ENCODE measurements around the gene SMIM7.

The SMIM7 gene

GRCh38 chr19:16615808-16616207 is 44.1 kb downstream of the SMIM7 start:
- Histone ChIP-seq H3K9me3 (ENCODE audit: control insufficient read depth, low read length) (no peaks in the 10 kb centered on the region), H3K4me3 (ENCODE audit: insufficient read depth in 1 of 2, low read depth in 1 of 2, low read length in 2 of 2) (no peak overlapping the region), H4K91ac (ENCODE audit: low read length) (no peak overlapping the region), H2BK12ac (ENCODE audit: low read length in 2 of 2) (no peak overlapping the region), H4K8ac (ENCODE audit: low read length) (no peak overlapping the region), H3K27ac (ENCODE audit: low read length, poor library complexity, severe bottlenecking) (no peak overlapping the region), H3K27me3 (ENCODE audit: control insufficient read depth in 1 of 2, insufficient read depth in 1 of 2, low read length in 2 of 2) (no peaks in the 10 kb centered on the region), H3K4me1 (ENCODE audit: control insufficient read depth, insufficient read depth, low read depth, low read length) (peaks cover 21% of the 10 kb centered on the region), H2BK5ac (ENCODE audit: low read depth, low read length, poor library complexity, severe bottlenecking) (no peak overlapping the region), H3K4ac (ENCODE audit: low read depth in 1 of 2, low read length in 2 of 2) (no peak overlapping the region), H2AK5ac (ENCODE audit: low read length, severe bottlenecking) (no peak overlapping the region), H3K23ac (ENCODE audit: low read length in 2 of 2) (no peak overlapping the region), H3K14ac (ENCODE audit: low read length in 2 of 2) (no peak overlapping the region), H3K4me2 (ENCODE audit: low read length, poor library complexity, severe bottlenecking) (no peak overlapping the region), H2BK15ac (ENCODE audit: low read depth, poor library complexity, severe bottlenecking) (no peak overlapping the region), H3K36me3 (ENCODE audit: control insufficient read depth in 1 of 2, insufficient read depth in 2 of 2, low read depth in 1 of 2, low read length in 2 of 2) (no peaks in the 10 kb centered on the region), H2BK120ac (ENCODE audit: low read depth, low read length) (no peak overlapping the region), H3K9ac (ENCODE audit: low read length) (no peak overlapping the region), H3K79me1 (replicated peaks; ENCODE audit: low read length, poor library complexity, severe bottlenecking) (peaks cover 12% of the 10 kb centered on the region), H2AFZ (ENCODE audit: low read depth, low read length) (no peak overlapping the region), H3K18ac (ENCODE audit: low read depth in 1 of 2, low read length in 2 of 2) (no peak overlapping the region)
- 43% methylated on average over 1 of the region's 1 CpG for WGBS
- DNase-seq = no peak

- Histone ChIP-seq H3K9me3 (ENCODE audit: control insufficient read depth, low read length) (no peaks in the 10 kb centered on the region), H3K36me3 (ENCODE audit: control insufficient read depth in 1 of 2, insufficient read depth in 2 of 2, low read depth in 1 of 2, low read length in 2 of 2) (no peaks in the 10 kb centered on the region), H2BK15ac (ENCODE audit: low read depth, poor library complexity, severe bottlenecking) (no peak overlapping the region), H2AK5ac (ENCODE audit: low read length, severe bottlenecking) (no peak overlapping the region), H3K23ac (ENCODE audit: low read length in 2 of 2) (peak overlapping the region in 1 of 2 experiments; percentile 2), H4K8ac (ENCODE audit: low read length) (no peak overlapping the region), H3K79me1 (replicated peaks; ENCODE audit: low read length, poor library complexity, severe bottlenecking) (peaks cover 12% of the 10 kb centered on the region), H3K4me1 (ENCODE audit: control insufficient read depth, insufficient read depth, low read depth, low read length) (peaks cover 17% of the 10 kb centered on the region), H2BK5ac (ENCODE audit: low read depth, low read length, poor library complexity, severe bottlenecking) (no peak overlapping the region), H3K14ac (ENCODE audit: low read length in 2 of 2) (no peak overlapping the region), H3K9ac (ENCODE audit: low read length) (no peak overlapping the region), H4K91ac (ENCODE audit: low read length) (no peak overlapping the region), H3K18ac (ENCODE audit: low read depth in 1 of 2, low read length in 2 of 2) (no peak overlapping the region), H3K4me3 (ENCODE audit: insufficient read depth in 1 of 2, low read depth in 1 of 2, low read length in 2 of 2) (no peak overlapping the region), H3K4me2 (ENCODE audit: low read length, poor library complexity, severe bottlenecking) (no peak overlapping the region), H2BK12ac (ENCODE audit: low read length in 2 of 2) (no peak overlapping the region), H2AFZ (ENCODE audit: low read depth, low read length) (no peak overlapping the region), H3K27me3 (ENCODE audit: control insufficient read depth in 1 of 2, insufficient read depth in 1 of 2, low read length in 2 of 2) (no peaks in the 10 kb centered on the region), H2BK120ac (ENCODE audit: low read depth, low read length) (no peak overlapping the region), H3K27ac (ENCODE audit: low read length, poor library complexity, severe bottlenecking) (no peak overlapping the region), H3K4ac (ENCODE audit: low read depth in 1 of 2, low read length in 2 of 2) (peak overlapping the region in 1 of 2 experiments; percentile 54)
- DNase-seq = no peak
- 59% methylated on average over 2 of the region's 2 CpGs for WGBS
Measured at GRCh38 chr19:16614941-16615340, 45.0 kb downstream of the SMIM7 start.

DNA sequence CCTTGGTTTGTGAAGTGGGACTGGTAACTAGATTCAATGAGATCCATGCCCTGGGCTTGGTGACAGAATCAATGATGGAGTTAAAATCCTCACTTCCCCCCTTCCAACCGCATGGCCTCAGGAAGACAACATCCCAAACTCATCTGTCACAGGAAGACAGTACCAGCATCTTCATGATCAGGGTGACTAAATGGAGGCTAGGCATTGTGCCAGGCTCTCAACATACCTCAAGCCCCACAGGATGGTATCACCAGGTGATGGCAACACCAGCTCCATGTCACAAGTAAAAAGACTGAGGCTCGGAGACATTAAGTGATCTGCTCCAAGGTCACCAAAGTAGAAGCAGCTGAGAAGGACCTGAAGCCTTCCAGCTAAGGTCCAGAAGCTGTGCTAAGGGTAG is 46.1 kb downstream of the SMIM7 start:
- Histone ChIP-seq H3K4me2 (ENCODE audit: low read length, poor library complexity, severe bottlenecking) (no peak overlapping the region), H3K27me3 (ENCODE audit: control insufficient read depth in 1 of 2, insufficient read depth in 1 of 2, low read length in 2 of 2) (no peaks in the 10 kb centered on the region), H3K14ac (ENCODE audit: low read length in 2 of 2) (no peak overlapping the region), H2BK15ac (ENCODE audit: low read depth, poor library complexity, severe bottlenecking) (peak overlapping the region; percentile 12), H3K18ac (ENCODE audit: low read depth in 1 of 2, low read length in 2 of 2) (no peak overlapping the region), H4K91ac (ENCODE audit: low read length) (no peak overlapping the region), H3K27ac (ENCODE audit: low read length, poor library complexity, severe bottlenecking) (no peak overlapping the region), H3K4me1 (ENCODE audit: control insufficient read depth, insufficient read depth, low read depth, low read length) (peaks cover 13% of the 10 kb centered on the region), H4K8ac (ENCODE audit: low read length) (no peak overlapping the region), H3K23ac (ENCODE audit: low read length in 2 of 2) (no peak overlapping the region), H3K79me1 (replicated peaks; ENCODE audit: low read length, poor library complexity, severe bottlenecking) (peaks cover 12% of the 10 kb centered on the region), H3K4me3 (ENCODE audit: insufficient read depth in 1 of 2, low read depth in 1 of 2, low read length in 2 of 2) (no peak overlapping the region), H3K4ac (ENCODE audit: low read depth in 1 of 2, low read length in 2 of 2) (no peak overlapping the region), H3K9ac (ENCODE audit: low read length) (no peak overlapping the region), H2BK120ac (ENCODE audit: low read depth, low read length) (no peak overlapping the region), H3K9me3 (ENCODE audit: control insufficient read depth, low read length) (no peaks in the 10 kb centered on the region), H3K36me3 (ENCODE audit: control insufficient read depth in 1 of 2, insufficient read depth in 2 of 2, low read depth in 1 of 2, low read length in 2 of 2) (no peaks in the 10 kb centered on the region), H2BK5ac (ENCODE audit: low read depth, low read length, poor library complexity, severe bottlenecking) (no peak overlapping the region), H2BK12ac (ENCODE audit: low read length in 2 of 2) (no peak overlapping the region), H2AFZ (ENCODE audit: low read depth, low read length) (no peak overlapping the region), H2AK5ac (ENCODE audit: low read length, severe bottlenecking) (no peak overlapping the region)
- DNase-seq = no peak
- WGBS = 95% methylated on average over 2 of the region's 2 CpGs

GRCh38 chr19:16612636-16613035 is 47.3 kb downstream of the SMIM7 start:
- H2BK12ac ChIP-seq (ENCODE audit: low read length in 2 of 2) = no peak overlapping the region

More at GRCh38 chr19:16612636-16613035, 47.3 kb downstream of the SMIM7 start:
- H3K9me3 ChIP-seq (ENCODE audit: control insufficient read depth, low read length) = no peaks in the 10 kb centered on the region
- no peak overlapping the region for H2BK15ac ChIP-seq (ENCODE audit: low read depth, poor library complexity, severe bottlenecking)
- no peak overlapping the region for H2AFZ ChIP-seq (ENCODE audit: low read depth, low read length)
- no peaks in the 10 kb centered on the region for H3K27me3 ChIP-seq (ENCODE audit: control insufficient read depth in 1 of 2, insufficient read depth in 1 of 2, low read length in 2 of 2)
- peak; percentile 46 for DNase-seq
- no peak overlapping the region for H2AK5ac ChIP-seq (ENCODE audit: low read length, severe bottlenecking)
- no peak overlapping the region for H4K91ac ChIP-seq (ENCODE audit: low read length)
- no CpG with 5 or more reads among the region's 3 CpGs for WGBS
- H3K27ac ChIP-seq (ENCODE audit: low read length, poor library complexity, severe bottlenecking) = no peak overlapping the region
- no peak overlapping the region for H2BK5ac ChIP-seq (ENCODE audit: low read depth, low read length, poor library complexity, severe bottlenecking)
- peaks cover 0 to 4% of the 10 kb centered on the region in 2 experiments for H3K36me3 ChIP-seq (ENCODE audit: control insufficient read depth in 1 of 2, insufficient read depth in 2 of 2, low read depth in 1 of 2, low read length in 2 of 2)
- H4K8ac ChIP-seq (ENCODE audit: low read length) = no peak overlapping the region
- no peak overlapping the region for H3K4me3 ChIP-seq (ENCODE audit: insufficient read depth in 1 of 2, low read depth in 1 of 2, low read length in 2 of 2)
- H3K23ac ChIP-seq (ENCODE audit: low read length in 2 of 2) = no peak overlapping the region
- no peak overlapping the region for H3K18ac ChIP-seq (ENCODE audit: low read depth in 1 of 2, low read length in 2 of 2)
- H3K4me1 ChIP-seq (ENCODE audit: control insufficient read depth, insufficient read depth, low read depth, low read length) = peaks cover 15% of the 10 kb centered on the region
- H3K4ac ChIP-seq (ENCODE audit: low read depth in 1 of 2, low read length in 2 of 2) = no peak overlapping the region
- no peak overlapping the region for H3K4me2 ChIP-seq (ENCODE audit: low read length, poor library complexity, severe bottlenecking)
- H3K9ac ChIP-seq (ENCODE audit: low read length) = no peak overlapping the region
- peaks cover 13% of the 10 kb centered on the region for H3K79me1 ChIP-seq (replicated peaks; ENCODE audit: low read length, poor library complexity, severe bottlenecking)
- no peak overlapping the region for H2BK120ac ChIP-seq (ENCODE audit: low read depth, low read length)
- no peak overlapping the region for H3K14ac ChIP-seq (ENCODE audit: low read length in 2 of 2)
